Activated CD4-positive, CD25-positive, alpha-beta regulatory T cell treated with anti-CD3 and anti-CD28 coated beads, Interleukin-2, amount 50 U/mL, for 72 hours (primary cell): ENCODE results near the gene FHDC1.

Experiments
- DNase-seq: peaks from one replicate; pipeline ENCODE4 v3.0.0; 2021

Gene FHDC1

GRCh38 chr4:153013202-153013977, 77.3 kb downstream of the FHDC1 start:
- DNase-seq: no peak

- DNase-seq: no peak
Measured at GRCh38 chr4:153014460-153014859, 78.3 kb downstream of the FHDC1 start.

- DNase-seq: no peak
Measured at GRCh38 chr4:153016592-153016991, 80.5 kb downstream of the FHDC1 start.

- no peak for DNase-seq
Measured at GRCh38 chr4:153018031-153018430, 81.9 kb downstream of the FHDC1 start.

- DNase-seq: no peak
Measured at GRCh38 chr4:153018684-153019083, 82.6 kb downstream of the FHDC1 start.

- DNase-seq: no peak
Measured at GRCh38 chr4:153019906-153020305, 83.8 kb downstream of the FHDC1 start.

GRCh38 chr4:153020457-153020856, 84.3 kb downstream of the FHDC1 start:
- no peak for DNase-seq

GRCh38 chr4:153021276-153021675, 85.2 kb downstream of the FHDC1 start:
- no peak for DNase-seq

- DNase-seq: no peak
Measured at GRCh38 chr4:153022241-153022715, 86.2 kb downstream of the FHDC1 start.

- DNase-seq: no peak
Measured at GRCh38 chr4:153023139-153023538, 87.0 kb downstream of the FHDC1 start.

GRCh38 chr4:153023692-153024394, 87.7 kb downstream of the FHDC1 start:
- no peak for DNase-seq

- DNase-seq: no peak
Measured at GRCh38 chr4:153024466-153024865, 88.3 kb downstream of the FHDC1 start.

GRCh38 chr4:153025406-153025805, 89.3 kb downstream of the FHDC1 start:
- DNase-seq: no peak

- no peak for DNase-seq
Measured at GRCh38 chr4:153026591-153027346, 90.6 kb downstream of the FHDC1 start.

GRCh38 chr4:153027866-153028265, 91.7 kb downstream of the FHDC1 start:
- no peak for DNase-seq

GRCh38 chr4:153028535-153028934, 92.4 kb downstream of the FHDC1 start:
- DNase-seq: no peak
